NCI-H2029 (cell line): ENCODE data around the gene CADM2.

Experiments used
- DNase-seq: peaks from one replicate; lab custom pipeline; 2025; lab: John Stamatoyannopoulos, UW

Gene CADM2

GRCh38 chr3:85572426-85572825, 613.6 kb downstream of the CADM2 start:
- peak; percentile 43 for DNase-seq

GRCh38 chr3:85572978-85573377, 614.2 kb downstream of the CADM2 start:
- DNase-seq = no peak

GRCh38 chr3:85574006-85574705, 615.4 kb downstream of the CADM2 start:
- no peak for DNase-seq

- DNase-seq = peak; percentile 14
These were observed 617.4 kb downstream of the CADM2 start for GRCh38 chr3:85576091-85576690.

GRCh38 chr3:85576697-85577200, 618.0 kb downstream of the CADM2 start:
- DNase-seq = no peak

- DNase-seq = no peak
These were observed 626.1 kb downstream of the CADM2 start for GRCh38 chr3:85584779-85585356.

GRCh38 chr3:85586018-85586417, 627.2 kb downstream of the CADM2 start:
- no peak for DNase-seq

GRCh38 chr3:85589145-85589544, 630.4 kb downstream of the CADM2 start:
- DNase-seq = no peak

GRCh38 chr3:85591451-85591850, 632.7 kb downstream of the CADM2 start:
- DNase-seq = no peak

- DNase-seq = no peak
These were observed 633.5 kb downstream of the CADM2 start for GRCh38 chr3:85592256-85592655.

- DNase-seq = no peak
These were observed 635.9 kb downstream of the CADM2 start for GRCh38 chr3:85594676-85595075.

GRCh38 chr3:85603378-85603777, 644.6 kb downstream of the CADM2 start:
- DNase-seq = no peak

- DNase-seq = no peak
These were observed 645.9 kb downstream of the CADM2 start for GRCh38 chr3:85604641-85605040.

GRCh38 chr3:85605066-85605465, 646.3 kb downstream of the CADM2 start:
- no peak for DNase-seq

GRCh38 chr3:85626662-85627061, 667.9 kb downstream of the CADM2 start:
- DNase-seq = no peak

GRCh38 chr3:85627932-85628331, 669.1 kb downstream of the CADM2 start:
- DNase-seq = no peak

GRCh38 chr3:85631070-85631469, 672.3 kb downstream of the CADM2 start:
- DNase-seq = no peak

GRCh38 chr3:85632921-85633320, 674.1 kb downstream of the CADM2 start:
- no peak for DNase-seq

GRCh38 chr3:85652360-85652759, 693.6 kb downstream of the CADM2 start:
- DNase-seq = no peak

GRCh38 chr3:85660451-85660850, 701.7 kb downstream of the CADM2 start:
- DNase-seq = no peak

- DNase-seq = no peak
These were observed 703.7 kb downstream of the CADM2 start for GRCh38 chr3:85662462-85662861.

- no peak for DNase-seq
These were observed 709.0 kb downstream of the CADM2 start for GRCh38 chr3:85667744-85668143.

- DNase-seq = no peak
These were observed 711.9 kb downstream of the CADM2 start for GRCh38 chr3:85670634-85671205.
